NK-92 (cell line): ENCODE results near the gene HDAC11.
"Not testable (repeated sequence)": the region's sequence is repeated elsewhere in the genome, so short reads cannot be mapped to it uniquely, and the experiment has no call there.

ENCODE experiments used
- DNase-seq: peaks from one replicate; lab custom pipeline; 2025; ENCODE audit not compliant: unreplicated experiment; lab: John Stamatoyannopoulos, UW

HDAC11 gene

DNA sequence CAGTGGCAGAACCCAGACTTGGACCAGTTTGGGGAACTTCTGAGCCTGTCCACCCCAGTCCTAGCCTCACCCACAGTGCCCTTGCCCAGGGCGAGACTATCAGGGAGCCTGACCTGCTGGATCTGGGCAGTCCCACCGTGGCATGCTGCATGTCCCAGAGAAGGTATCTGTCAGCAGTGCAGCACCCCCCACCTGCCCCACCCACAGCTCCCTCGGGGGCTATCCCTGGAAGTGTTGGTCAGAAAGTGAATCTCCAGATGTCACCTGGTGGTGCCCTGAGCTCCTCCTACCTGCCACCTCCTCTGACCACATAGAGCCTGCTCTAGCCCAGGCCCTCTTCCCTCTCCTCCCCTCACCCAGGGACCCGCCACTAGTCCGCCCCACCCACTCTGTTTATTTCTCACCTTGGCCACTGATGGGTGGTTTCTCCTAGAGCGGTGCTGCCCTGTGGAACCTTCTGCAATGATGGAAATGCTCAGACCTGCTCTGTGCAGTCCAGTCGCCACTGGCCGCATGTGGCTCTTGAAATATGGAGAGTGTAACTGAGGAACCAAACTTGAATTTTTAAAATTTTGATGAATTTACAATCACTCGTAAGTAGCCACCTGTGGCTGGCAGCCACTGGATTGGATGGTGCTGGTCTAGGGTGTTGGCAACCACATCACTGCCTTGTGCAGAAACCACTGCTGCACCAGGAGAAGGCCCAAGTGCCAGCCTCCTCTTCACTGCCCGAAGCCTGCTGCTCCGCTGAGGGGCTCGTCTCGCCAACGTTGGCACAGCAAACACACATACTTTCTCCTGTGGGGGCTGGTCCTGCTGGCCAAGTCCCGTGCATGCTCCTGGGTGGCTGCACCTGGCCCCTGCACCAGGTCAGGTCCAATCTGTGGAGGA, 13.1 kb downstream of the HDAC11 start:
- no peak for DNase-seq

DNA sequence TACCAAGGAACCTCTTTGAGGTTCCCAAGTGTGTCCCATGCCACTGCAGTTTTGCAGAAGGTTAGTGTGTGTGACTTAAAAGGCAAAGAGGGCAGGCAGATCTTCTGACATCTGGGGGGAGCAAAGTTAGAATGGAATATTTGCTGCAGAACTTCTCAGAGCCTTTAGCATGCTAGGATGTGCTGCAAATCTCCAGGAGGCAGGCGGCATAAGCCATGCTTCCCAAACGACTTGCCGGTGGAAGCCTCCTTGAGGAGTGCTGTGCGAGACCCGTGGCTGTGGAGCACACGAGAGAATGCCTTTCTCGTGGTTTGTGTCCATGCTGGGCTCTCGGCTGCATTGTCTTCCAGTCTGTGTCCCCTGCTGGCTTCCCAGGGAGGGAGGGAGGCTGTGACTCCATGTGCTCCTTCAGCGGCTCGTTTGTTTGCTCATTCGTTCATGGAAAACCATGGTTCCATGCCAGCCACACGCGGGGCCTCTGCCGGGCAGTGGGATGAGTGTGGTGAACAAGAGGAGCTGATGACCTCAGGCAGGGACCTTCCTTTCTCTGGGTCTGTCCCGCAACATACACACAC, 13.8 kb downstream of the HDAC11 start:
- no peak for DNase-seq

- DNase-seq: no peak
Measured at GRCh38 chr3:13494463-13495350, 14.6 kb downstream of the HDAC11 start.

DNA sequence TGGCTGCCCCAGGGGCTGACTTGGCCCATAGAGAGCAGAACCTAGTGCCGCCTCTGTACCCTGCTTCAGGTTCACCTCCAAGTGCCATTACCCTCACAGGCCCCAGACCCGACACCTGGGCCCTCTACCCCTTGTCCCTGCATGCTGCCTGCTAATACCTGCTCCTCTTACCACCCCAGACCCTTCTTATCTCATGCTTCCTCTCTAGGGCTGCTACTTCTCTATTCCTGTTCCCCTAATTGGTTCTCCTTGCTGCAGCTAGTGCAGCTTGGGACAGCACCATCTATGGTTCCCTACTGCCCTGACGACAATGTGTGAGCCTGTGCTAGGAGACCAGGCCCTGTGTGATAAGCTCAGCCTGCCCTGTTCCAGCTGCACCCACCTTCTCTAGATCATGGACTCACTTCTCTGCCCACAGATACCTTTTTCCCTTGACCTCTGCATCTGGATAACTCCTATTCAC, 15.3 kb downstream of the HDAC11 start:
- DNase-seq: no peak

DNA sequence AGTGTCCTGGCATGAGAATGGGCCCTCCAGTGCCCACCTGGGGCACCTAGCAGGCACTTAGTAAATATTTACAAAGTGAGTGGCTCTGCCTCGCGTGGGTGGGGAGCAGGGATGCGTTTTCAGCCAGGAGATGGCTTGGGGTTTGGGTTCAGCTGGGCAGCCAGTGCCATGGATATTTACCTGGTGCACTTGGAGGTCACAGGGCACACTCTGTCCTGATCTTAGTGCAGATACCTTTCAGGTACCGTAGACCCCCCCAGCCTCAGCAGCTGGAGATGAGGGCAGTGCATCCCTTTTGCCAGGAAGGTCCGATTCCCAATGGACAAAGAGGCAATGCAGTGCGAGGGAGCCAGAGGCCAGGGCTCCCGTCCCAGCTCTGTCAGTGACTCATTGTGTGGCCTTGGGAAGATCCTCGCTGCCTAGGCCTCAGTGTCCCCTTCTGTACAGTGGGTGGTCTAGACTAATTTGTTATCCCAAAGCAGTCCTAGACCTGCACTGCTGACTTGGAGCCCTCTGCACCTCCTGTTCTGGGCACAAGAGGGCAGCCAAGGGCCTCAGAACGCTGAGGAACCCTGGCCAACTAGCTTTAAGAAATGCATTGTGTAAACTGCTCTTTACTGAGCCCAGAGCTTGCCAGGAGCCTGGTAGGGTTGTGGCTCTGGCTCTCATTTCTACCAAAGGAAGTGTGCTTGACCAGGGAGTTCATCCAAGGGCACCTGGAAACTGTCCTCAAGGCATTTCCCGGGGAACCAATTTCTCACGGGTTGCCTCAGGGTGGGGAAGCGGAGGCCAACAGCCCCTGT, 16.0 kb downstream of the HDAC11 start:
- no peak for DNase-seq

GRCh38 chr3:13496879-13497278, 16.8 kb downstream of the HDAC11 start:
- no peak for DNase-seq

- DNase-seq: no peak
Measured at GRCh38 chr3:13497386-13497785, 17.3 kb downstream of the HDAC11 start.

GRCh38 chr3:13498354-13499060, 18.4 kb downstream of the HDAC11 start:
- no peak for DNase-seq

- not testable (repeated sequence) for DNase-seq
Measured at GRCh38 chr3:13499246-13499645, 19.1 kb downstream of the HDAC11 start.

DNA sequence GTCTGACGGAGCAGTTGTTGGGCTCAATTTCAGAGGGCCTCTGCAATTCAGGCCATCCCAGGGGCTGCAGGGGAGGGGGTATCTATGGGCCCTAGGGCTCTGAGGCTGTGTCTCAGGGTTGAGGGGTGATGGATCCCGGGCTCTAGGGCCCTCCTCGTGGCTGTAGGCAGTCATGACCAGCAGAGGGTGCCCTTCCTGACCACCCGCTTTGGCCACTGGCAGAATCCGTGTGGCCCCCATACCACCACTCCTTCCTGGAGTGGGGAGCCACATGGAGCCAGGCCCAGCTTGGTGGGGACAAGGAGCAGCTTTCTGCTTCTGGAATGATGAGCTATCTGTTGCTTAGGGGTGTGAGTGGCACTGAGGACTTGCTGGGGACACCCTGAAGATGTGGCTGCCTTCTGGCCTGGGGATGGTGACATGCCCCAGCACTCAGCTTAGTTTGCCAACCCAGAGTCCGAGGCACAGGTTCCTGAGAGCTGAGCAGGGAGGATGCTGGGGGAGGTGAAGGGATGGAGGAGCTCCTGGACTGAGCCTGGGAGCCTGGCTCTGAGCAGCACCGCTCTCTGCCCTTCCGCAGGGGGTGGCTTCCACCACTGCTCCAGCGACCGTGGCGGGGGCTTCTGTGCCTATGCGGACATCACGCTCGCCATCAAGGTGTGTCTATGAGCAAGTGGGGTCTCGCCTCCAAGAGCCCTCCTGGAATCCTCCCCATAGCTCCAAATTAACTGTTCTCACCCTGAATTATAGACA, 20.2 kb downstream of the HDAC11 start:
- DNase-seq: no peak

DNA sequence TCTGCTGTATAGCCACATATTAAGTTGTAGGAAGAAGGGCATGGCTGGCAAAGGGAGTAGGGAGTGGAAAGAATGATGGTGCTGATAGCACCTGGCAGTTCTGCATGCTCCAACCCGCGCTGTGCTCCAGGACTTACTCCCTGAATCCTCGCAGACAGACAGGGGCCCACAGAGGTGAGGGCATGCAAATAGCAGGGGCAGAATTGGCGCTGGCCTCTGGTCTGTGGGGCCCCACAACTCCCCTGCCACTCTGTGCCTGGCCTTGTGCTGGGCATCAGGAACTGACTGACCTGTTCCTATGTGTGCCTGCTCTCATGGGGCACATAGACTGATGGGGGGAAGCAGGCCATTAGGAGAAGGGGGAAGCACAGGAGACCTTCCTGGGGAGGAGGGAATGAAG, 20.9 kb downstream of the HDAC11 start:
- DNase-seq: no peak

- DNase-seq: no peak
Measured at GRCh38 chr3:13501521-13501920, 21.4 kb downstream of the HDAC11 start.

GRCh38 chr3:13501958-13502790, 22.1 kb downstream of the HDAC11 start:
- DNase-seq: no peak

GRCh38 chr3:13502791-13503060, 22.6 kb downstream of the HDAC11 start:
- no peak for DNase-seq

DNA sequence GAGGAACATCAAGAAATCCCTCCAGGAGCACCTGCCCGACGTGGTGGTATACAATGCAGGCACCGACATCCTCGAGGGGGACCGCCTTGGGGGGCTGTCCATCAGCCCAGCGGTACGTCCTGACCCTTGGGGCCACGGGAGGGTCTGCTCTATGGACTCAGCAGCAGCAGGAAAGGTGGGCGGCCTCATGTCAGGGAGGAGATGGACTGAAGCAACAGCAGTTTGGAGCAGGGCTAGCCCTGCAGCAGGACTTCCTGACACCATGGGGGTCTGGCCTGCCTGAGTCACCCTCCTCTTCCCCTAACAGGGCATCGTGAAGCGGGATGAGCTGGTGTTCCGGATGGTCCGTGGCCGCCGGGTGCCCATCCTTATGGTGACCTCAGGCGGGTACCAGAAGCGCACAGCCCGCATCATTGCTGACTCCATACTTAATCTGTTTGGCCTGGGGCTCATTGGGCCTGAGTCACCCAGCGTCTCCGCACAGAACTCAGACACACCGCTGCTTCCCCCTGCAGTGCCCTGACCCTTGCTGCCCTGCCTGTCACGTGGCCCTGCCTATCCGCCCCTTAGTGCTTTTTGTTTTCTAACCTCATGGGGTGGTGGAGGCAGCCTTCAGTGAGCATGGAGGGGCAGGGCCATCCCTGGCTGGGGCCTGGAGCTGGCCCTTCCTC, 24.2 kb downstream of the HDAC11 start:
- no peak for DNase-seq

DNA sequence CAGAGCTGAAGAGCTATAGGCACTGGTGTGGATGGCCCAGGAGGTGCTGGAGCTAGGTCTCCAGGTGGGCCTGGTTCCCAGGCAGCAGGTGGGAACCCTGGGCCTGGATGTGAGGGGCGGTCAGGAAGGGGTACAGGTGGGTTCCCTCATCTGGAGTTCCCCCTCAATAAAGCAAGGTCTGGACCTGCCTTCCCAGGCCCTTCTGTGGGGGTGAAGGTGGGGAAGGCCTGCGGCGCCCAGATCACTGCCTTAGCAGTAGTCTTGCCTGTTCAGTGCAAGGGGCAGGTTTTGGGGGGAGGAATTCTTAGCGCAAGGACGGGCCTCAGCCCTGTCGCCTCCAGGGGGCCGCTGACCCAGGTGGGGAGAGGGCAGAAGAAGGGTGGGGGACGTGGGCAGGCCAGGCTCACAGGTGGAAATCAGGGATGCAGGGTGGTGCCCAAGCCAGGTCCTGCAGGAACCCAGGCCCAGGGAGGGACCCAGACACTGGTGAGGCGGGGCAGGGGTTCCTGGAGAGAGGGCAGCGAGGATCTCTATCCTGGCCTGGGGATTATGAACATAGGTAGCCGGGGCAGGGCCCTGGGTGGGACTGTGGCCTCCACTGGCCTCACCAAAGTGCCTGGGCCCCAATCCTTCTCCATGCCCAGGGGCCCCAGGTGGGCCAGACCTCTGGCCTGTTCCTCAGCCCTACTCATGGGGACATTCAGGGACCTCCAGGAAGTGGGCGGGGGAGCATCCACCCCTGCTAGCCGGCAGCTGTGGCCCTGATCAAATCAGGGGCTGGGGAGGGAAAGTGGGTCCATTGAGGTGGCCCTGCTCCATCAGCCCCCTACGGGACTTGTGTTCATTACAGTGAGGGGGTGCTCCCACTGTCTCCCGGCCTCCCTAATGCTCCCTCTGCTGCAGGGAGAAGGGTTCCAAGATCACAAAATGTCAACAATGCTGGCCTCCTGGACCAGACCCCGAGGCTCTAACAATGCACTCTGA, 25.3 kb downstream of the HDAC11 start:
- no peak for DNase-seq

GRCh38 chr3:13506239-13506638, 26.1 kb downstream of the HDAC11 start:
- DNase-seq: no peak
